Neural cell (in vitro differentiated cells): ENCODE measurements around the gene AGXT2. TPM values are rescaled to one million over a fixed set of nuclear protein-coding genes. Genes with fewer than 3 reads are reported as not detected.

Experiments
- H2AFZ ChIP-seq: fragments of 200-600, 300-800 bp; sonication (generic), shearing (Covaris generic); 2 replicates; pipeline ENCODE4 v1.6.0; 2014; ENCODE audit warnings: low read depth, mild to moderate bottlenecking, antibody characterized with exemption, low read length, moderate library complexity
- H3F3A ChIP-seq: fragments of 200-600 bp; shearing (Covaris generic); 2 replicates; pipeline ENCODE4 v1.6.1; 2016; ENCODE audit warnings: mild to moderate bottlenecking, moderate library complexity, mixed read lengths, antibody characterized with exemption, low read length; ENCODE audit not compliant: insufficient read depth, poor library complexity, severe bottlenecking
- H3K27ac ChIP-seq: fragments of 200-600, 300-800 bp; sonication (generic), shearing (Covaris generic); 2 replicates; pipeline ENCODE4 v1.5.1; 2014; ENCODE audit warnings: mild to moderate bottlenecking, low read length, moderate library complexity
- H3K27me3 ChIP-seq: fragments of 300-800, 200-600 bp; sonication (generic), shearing (Covaris generic); 2 replicates; pipeline ENCODE4 v1.6.0; 2014; ENCODE audit warnings: mild to moderate bottlenecking, low read depth, low read length, moderate library complexity; ENCODE audit not compliant: insufficient read depth
- H3K36me3 ChIP-seq: fragments of 300-800, 200-600 bp; sonication (generic), shearing (Covaris generic); 2 replicates; pipeline ENCODE4 v1.5.1; 2014; ENCODE audit warnings: mild to moderate bottlenecking, antibody characterized with exemption, low read length, moderate library complexity; ENCODE audit not compliant: insufficient read depth
- H3K4me2 ChIP-seq: fragments of 300-800, 200-600 bp; sonication (generic), shearing (Covaris generic); 2 replicates; pipeline ENCODE4 v1.6.0; 2014; ENCODE audit warnings: mild to moderate bottlenecking, low read length
- H3K4me3 ChIP-seq: fragments of 300-800, 200-600 bp; sonication (generic), shearing (Covaris generic); 2 replicates; pipeline ENCODE4 v1.5.1; 2014; ENCODE audit warnings: mild to moderate bottlenecking, low read length, moderate library complexity
- H3K79me2 ChIP-seq: fragments of 200-600 bp; shearing (Covaris generic); replicated peaks from 2 replicates; pipeline ENCODE4 v1.6.0; 2014; ENCODE audit warnings: mild to moderate bottlenecking, low read length, moderate library complexity; ENCODE audit not compliant: insufficient read depth
- H3K9ac ChIP-seq: fragments of 300-800, 200-600 bp; sonication (generic), shearing (Covaris generic); 2 replicates; pipeline ENCODE4 v1.6.1; 2016; ENCODE audit warnings: mild to moderate bottlenecking, low read length, mixed read lengths
- H3K9me2 ChIP-seq: fragments of 200-600 bp; shearing (Covaris generic); 2 replicates; pipeline ENCODE4 v1.6.1; 2016; ENCODE audit warnings: mild to moderate bottlenecking, low read length, mixed read lengths; ENCODE audit not compliant: insufficient read depth
- H3K9me3 ChIP-seq: fragments of 200-600, 300-800 bp; sonication (generic), shearing (Covaris generic); 2 replicates; pipeline ENCODE4 v1.6.1; 2016; ENCODE audit warnings: mild to moderate bottlenecking, mixed run types, low read length, moderate library complexity, mixed read lengths
- H4K20me1 ChIP-seq: fragments of 200-600 bp; shearing (Covaris generic); 2 replicates; pipeline ENCODE4 v1.6.1; 2016; ENCODE audit warnings: mild to moderate bottlenecking, mixed run types; ENCODE audit not compliant: insufficient read depth
- CTCF ChIP-seq: fragments of 450-650 bp; IDR thresholded peaks from 2 replicates; pipeline ENCODE4 v1.5.1; 2014; ENCODE audit warnings: antibody characterized with exemption, mild to moderate bottlenecking, moderate library complexity; ENCODE audit not compliant: poor library complexity, severe bottlenecking
- EP300 ChIP-seq: fragments of 450-650 bp; conservative IDR thresholded peaks from 2 replicates; pipeline ENCODE4 v1.6.1; 2014; ENCODE audit warnings: antibody characterized with exemption, mild to moderate bottlenecking, moderate library complexity; ENCODE audit not compliant: poor library complexity, severe bottlenecking
- EZH2 ChIP-seq: fragments of 200-600, 300-800 bp; shearing (Covaris generic), sonication (generic); IDR thresholded peaks from 2 replicates; pipeline ENCODE4 v1.6.1; 2014; ENCODE audit warnings: antibody characterized with exemption, low read length, borderline replicate concordance, mild to moderate bottlenecking; ENCODE audit not compliant: insufficient read depth, poor library complexity, severe bottlenecking
- MXI1 ChIP-seq: fragments of 450-650 bp; conservative IDR thresholded peaks from 2 replicates; pipeline ENCODE4 v1.6.1; 2014; ENCODE audit warnings: antibody characterized with exemption, mild to moderate bottlenecking; ENCODE audit not compliant: poor library complexity, severe bottlenecking
- POLR2AphosphoS5 ChIP-seq: IDR thresholded peaks from 2 replicates; pipeline ENCODE4 v1.6.1; 2012
- RAD21 ChIP-seq: fragments of 450-650 bp; conservative IDR thresholded peaks from 2 replicates; pipeline ENCODE4 v1.6.1; 2014; ENCODE audit warnings: antibody characterized with exemption, mild to moderate bottlenecking, moderate library complexity
- REST ChIP-seq: IDR thresholded peaks from 2 replicates; pipeline ENCODE4 v1.6.1; 2012; ENCODE audit warnings: borderline replicate concordance
- SMC3 ChIP-seq: fragments of 450-650 bp; conservative IDR thresholded peaks from 2 replicates; pipeline ENCODE4 v1.6.1; 2014; ENCODE audit warnings: antibody characterized with exemption, mild to moderate bottlenecking, moderate library complexity; ENCODE audit not compliant: poor library complexity
- TAF1 ChIP-seq: IDR thresholded peaks from 2 replicates; pipeline ENCODE4 v1.6.1; 2012; ENCODE audit warnings: low read depth
- polyA plus RNA-seq: library from polyadenylated mRNA; depleted of rRNA; stranded (reverse); fragments of >200 nt; gene quantifications from 2 replicates; pipeline ENCODE4 v1.2.3, GENCODE V29; 2014

AGXT2 gene
- polyA plus RNA-seq, 1 donor from 2014 or later, result not detected

- Histone ChIP-seq H4K20me1 (no peaks in the 10 kb centered on the region), H3K79me2 (no peaks in the 10 kb centered on the region), H3K27me3 (no peaks in the 10 kb centered on the region), H3K9me2 (no peaks in the 10 kb centered on the region), H3K9ac (no peak overlapping the region), H3K9me3 (no peaks in the 10 kb centered on the region), H3K27ac (no peak overlapping the region), H3K36me3 (no peaks in the 10 kb centered on the region), H3K4me2 (no peak overlapping the region), H3K4me3 (no peak overlapping the region), H2AFZ (no peak overlapping the region), H3F3A (no peaks in the 10 kb centered on the region)
- no peak for TF ChIP-seq REST
- TF ChIP-seq CTCF, result no peak
- TF ChIP-seq SMC3, result no peak
- no peak for TF ChIP-seq MXI1
- no peak for TF ChIP-seq RAD21
- no peak for TF ChIP-seq EZH2
- no peak for TF ChIP-seq TAF1
- TF ChIP-seq POLR2AphosphoS5, result no peak
- TF ChIP-seq EP300, result no peak
Measured at GRCh38 chr5:34978681-34979080, 69.1 kb downstream of the AGXT2 start.

- H3F3A ChIP-seq, result no peaks in the 10 kb centered on the region
- H3K27ac ChIP-seq, result no peak overlapping the region
- H3K4me2 ChIP-seq, result no peak overlapping the region
- no peaks in the 10 kb centered on the region for H3K9me3 ChIP-seq
- H3K4me3 ChIP-seq, result no peak overlapping the region
- TF ChIP-seq TAF1 (no peak), RAD21 (no peak), SMC3 (no peak), CTCF (no peak), MXI1 (no peak), EZH2 (no peak), POLR2AphosphoS5 (no peak), EP300 (no peak), REST (no peak)
- no peak overlapping the region for H3K9ac ChIP-seq
- no peaks in the 10 kb centered on the region for H4K20me1 ChIP-seq
- H3K9me2 ChIP-seq, result no peaks in the 10 kb centered on the region
- H2AFZ ChIP-seq, result no peak overlapping the region
- H3K79me2 ChIP-seq, result no peaks in the 10 kb centered on the region
- H3K36me3 ChIP-seq, result no peaks in the 10 kb centered on the region
- no peaks in the 10 kb centered on the region for H3K27me3 ChIP-seq
Measured at GRCh38 chr5:34977934-34978613, 69.7 kb downstream of the AGXT2 start.
